PC-9 (cell line): ENCODE results near the gene DDX42. TPM values are rescaled to one million over a fixed set of nuclear protein-coding genes. Genes with fewer than 3 reads are reported as not detected.

ENCODE experiments used
- BruUV-seq: library from RNA; stranded (reverse); fragments of 400-500 nt; replicated peaks from 2 replicates; lab custom pipeline; 2021; lab: Mats Ljungman, UMichigan
- CTCF ChIA-PET: fragments of 300-600 bp; sonication (Branson Sonifier 250); formaldehyde crosslinking; loops from one replicate; lab custom pipeline; 2022; ENCODE audit warnings: antibody characterized with exemption; lab: Charles Lee
- POLR2A ChIA-PET: fragments of 300-600 bp; sonication (Branson Sonifier 250); formaldehyde crosslinking; loops from one replicate; lab custom pipeline; 2022; ENCODE audit warnings: antibody characterized with exemption; ENCODE audit not compliant: unreplicated experiment; lab: Charles Lee
- DNase-seq, 2 experiments: peaks; one replicate each; pipeline versions ENCODE4 v3.0.0 to v3.0.0-alpha.2; 2015 to 2022; ENCODE audit warnings: mixed read lengths in 1 of 2
- H2AFZ ChIP-seq: fragments of 200-600 bp; sonication (generic); 2 replicates; pipeline ENCODE4 v1.8.1; 2017; ENCODE audit warnings: antibody characterized with exemption
- H3F3A ChIP-seq: fragments of 200-600 bp; sonication (generic); 2 replicates; pipeline ENCODE4 v1.8.1; 2017; ENCODE audit warnings: antibody characterized with exemption, mild to moderate bottlenecking, low read depth; ENCODE audit not compliant: insufficient read depth
- H3K27ac ChIP-seq: fragments of 200-600 bp; sonication (generic); 2 replicates; pipeline ENCODE4 v1.6.1; 2016; ENCODE audit warnings: mixed run types
- H3K27me3 ChIP-seq: fragments of 200-600 bp; sonication (generic); 2 replicates; pipeline ENCODE4 v1.6.1; 2016; ENCODE audit warnings: low read depth, mixed run types; ENCODE audit not compliant: insufficient read depth
- H3K36me3 ChIP-seq: fragments of 200-600 bp; sonication (generic); 2 replicates; pipeline ENCODE4 v1.6.1; 2016; ENCODE audit warnings: low read depth, mixed run types
- H3K4me1 ChIP-seq: fragments of 200-600 bp; sonication (generic); replicated peaks from 2 replicates; pipeline ENCODE4 v1.6.1; 2016; ENCODE audit warnings: mixed run types; ENCODE audit not compliant: insufficient read depth
- H3K4me2 ChIP-seq: fragments of 200-600 bp; sonication (generic); 2 replicates; pipeline ENCODE4 v1.6.1; 2017; ENCODE audit warnings: mixed run types
- H3K4me3 ChIP-seq: fragments of 200-600 bp; sonication (generic); 2 replicates; pipeline ENCODE4 v1.6.1; 2016; ENCODE audit warnings: mixed run types
- H3K79me2 ChIP-seq: fragments of 200-600 bp; sonication (generic); 2 replicates; pipeline ENCODE4 v1.6.1; 2017; ENCODE audit warnings: low read depth, mixed run types
- H3K9me2 ChIP-seq: fragments of 200-600 bp; sonication (generic); 2 replicates; pipeline ENCODE4 v1.8.1; 2017; ENCODE audit warnings: mild to moderate bottlenecking; ENCODE audit not compliant: insufficient read depth
- H3K9me3 ChIP-seq: fragments of 200-600 bp; sonication (generic); 2 replicates; pipeline ENCODE4 v1.8.1; 2016; ENCODE audit warnings: low read depth; ENCODE audit not compliant: insufficient read depth
- H4K20me1 ChIP-seq: fragments of 200-600 bp; sonication (generic); 2 replicates; pipeline ENCODE4 v1.8.1; 2017; ENCODE audit not compliant: insufficient read depth
- EZH2 ChIP-seq: fragments of 200-600 bp; sonication (generic); IDR thresholded peaks from 2 replicates; pipeline ENCODE4 v1.8.0; 2017; ENCODE audit warnings: antibody characterized with exemption, low read depth
- intact Hi-C: fragments of 100-400 bp; cut with micrococcal nuclease; formaldehyde crosslinking; loops from one replicate; pipeline ENCODE4 v1.10.0; 2022; ENCODE audit not compliant: unreplicated experiment
- total RNA-seq: library from RNA; stranded (reverse); gene quantifications from 2 replicates; pipeline ENCODE4 v1.2.3, GENCODE V29; 2021
- TF ChIP-seq, protein P1 (sequence below): fragments of 200-600 bp; sonication (generic); conservative IDR thresholded peaks from 2 replicates; pipeline ENCODE4 v1.6.1; 2017; ENCODE audit warnings: mixed run types, antibody characterized with exemption, mild to moderate bottlenecking, moderate library complexity

Gene DDX42
- total RNA-seq, 1 experiment from 2014 or later, result 107 TPM

GRCh38 chr17:63800783-63801182, 26.8 kb downstream of the DDX42 start:
- Histone ChIP-seq H3K9me2 (no peaks in the 10 kb centered on the region), H3F3A (peaks cover 21% of the 10 kb centered on the region), H4K20me1 (peaks cover 15% of the 10 kb centered on the region), H3K4me2 (no peak overlapping the region), H3K27ac (no peak overlapping the region), H3K36me3 (peaks cover 67% of the 10 kb centered on the region), H3K4me1 (no peaks in the 10 kb centered on the region), H3K4me3 (no peak overlapping the region), H2AFZ (no peak overlapping the region), H3K9me3 (no peaks in the 10 kb centered on the region), H3K27me3 (no peaks in the 10 kb centered on the region), H3K79me2 (peaks cover 31% of the 10 kb centered on the region; the same call in 1 of the 2 replicates)
- TF ChIP-seq, protein P1, sequence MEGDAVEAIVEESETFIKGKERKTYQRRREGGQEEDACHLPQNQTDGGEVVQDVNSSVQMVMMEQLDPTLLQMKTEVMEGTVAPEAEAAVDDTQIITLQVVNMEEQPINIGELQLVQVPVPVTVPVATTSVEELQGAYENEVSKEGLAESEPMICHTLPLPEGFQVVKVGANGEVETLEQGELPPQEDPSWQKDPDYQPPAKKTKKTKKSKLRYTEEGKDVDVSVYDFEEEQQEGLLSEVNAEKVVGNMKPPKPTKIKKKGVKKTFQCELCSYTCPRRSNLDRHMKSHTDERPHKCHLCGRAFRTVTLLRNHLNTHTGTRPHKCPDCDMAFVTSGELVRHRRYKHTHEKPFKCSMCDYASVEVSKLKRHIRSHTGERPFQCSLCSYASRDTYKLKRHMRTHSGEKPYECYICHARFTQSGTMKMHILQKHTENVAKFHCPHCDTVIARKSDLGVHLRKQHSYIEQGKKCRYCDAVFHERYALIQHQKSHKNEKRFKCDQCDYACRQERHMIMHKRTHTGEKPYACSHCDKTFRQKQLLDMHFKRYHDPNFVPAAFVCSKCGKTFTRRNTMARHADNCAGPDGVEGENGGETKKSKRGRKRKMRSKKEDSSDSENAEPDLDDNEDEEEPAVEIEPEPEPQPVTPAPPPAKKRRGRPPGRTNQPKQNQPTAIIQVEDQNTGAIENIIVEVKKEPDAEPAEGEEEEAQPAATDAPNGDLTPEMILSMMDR, result no peak
- no peak for TF ChIP-seq EZH2
- DNase-seq, result no peak
- BruUV-seq, result no TSS peak
- CTCF ChIA-PET, result no interaction called here
- intact Hi-C loops, result no loop called here
- POLR2A ChIA-PET, result no interaction called here

- peaks cover 69% of the 10 kb centered on the region for H3K36me3 ChIP-seq
- H3K4me1 ChIP-seq, result no peaks in the 10 kb centered on the region
- H3K79me2 ChIP-seq, result peaks cover 25% of the 10 kb centered on the region; the same call in 1 of the 2 replicates
- no peak for TF ChIP-seq EZH2
- TF ChIP-seq, protein P1, result no peak
- H3K27me3 ChIP-seq, result no peaks in the 10 kb centered on the region
- no peak overlapping the region for H3K27ac ChIP-seq
- no peak overlapping the region for H3K4me3 ChIP-seq
- H2AFZ ChIP-seq, result no peak overlapping the region
- ChIA-PET CTCF (interaction anchor here (0.5 kb wide), 1 partner anchor 171 kb away, joined by 5 read pairs; no protein-coding TSS in a partner anchor), POLR2A (interaction anchor here (0.6 kb wide), 1 partner anchor 14 kb away, joined by 3 read pairs; no protein-coding TSS in a partner anchor)
- no TSS peak for BruUV-seq
- intact Hi-C loops, result no loop called here
- no peak overlapping the region for H3K4me2 ChIP-seq
- peaks cover 14% of the 10 kb centered on the region for H4K20me1 ChIP-seq
- no peak for DNase-seq
- H3F3A ChIP-seq, result peaks cover 15% of the 10 kb centered on the region
- no peaks in the 10 kb centered on the region for H3K9me3 ChIP-seq
- H3K9me2 ChIP-seq, result no peaks in the 10 kb centered on the region
These were observed 30.4 kb downstream of the DDX42 start for GRCh38 chr17:63804328-63804727.

GRCh38 chr17:63805591-63805990, 31.6 kb downstream of the DDX42 start:
- Histone ChIP-seq H3K9me3 (no peaks in the 10 kb centered on the region), H3K9me2 (no peaks in the 10 kb centered on the region), H3K27me3 (no peaks in the 10 kb centered on the region), H3K36me3 (peaks cover 60% of the 10 kb centered on the region), H3K4me1 (no peaks in the 10 kb centered on the region), H4K20me1 (peaks cover 14% of the 10 kb centered on the region), H3K79me2 (peaks cover 16% of the 10 kb centered on the region; the same call in 1 of the 2 replicates), H3K27ac (no peak overlapping the region), H3F3A (peaks cover 15% of the 10 kb centered on the region), H3K4me3 (no peak overlapping the region), H2AFZ (no peak overlapping the region), H3K4me2 (no peak overlapping the region)
- no TSS peak for BruUV-seq
- TF ChIP-seq, protein P1, result no peak
- TF ChIP-seq EZH2, result no peak
- intact Hi-C loops, result no loop called here
- no peak for DNase-seq
- ChIA-PET CTCF (no interaction called here), POLR2A (no interaction called here)
